ENCODE measurements around the gene ATXN2. TPM values are rescaled to one million over a fixed set of nuclear protein-coding genes. Genes with fewer than 3 reads are reported as not detected.
A peak's percentile ranks its signal among the peaks of the same experiment; 100 is the strongest.

Gene ATXN2
- total and polyA plus RNA-seq, 9 of the 15 experiments (the other 6 are each of a cell fraction or from before 2014, with no cell fraction given): 16.8 to 67.8 (median 29.3) TPM

GRCh38 chr12:111404362-111405148, 194.6 kb downstream of the ATXN2 start (continued):
- peak in 1 of 3 experiments; percentile 29 for TF ChIP-seq YY1 (IDR thresholded peaks at IDR 0.05; ENCODE audit: borderline replicate concordance in 1 of 3, control insufficient read depth in 1 of 3, extremely low read depth in 1 of 3, insufficient read depth in 3 of 3, insufficient read length in 1 of 3, insufficient replicate concordance in 2 of 3, low read depth in 1 of 3, low read length in 2 of 3)
- TF ChIP-seq U2AF2 (optimal IDR thresholded peaks at IDR 0.05; ENCODE audit: low read depth, low read length): no peak
- peak in 1 of 2 experiments; percentile 81; a peak in 2 of 4 replicates for TF ChIP-seq ARNT (IDR thresholded peaks at IDR 0.05)
- no peak for TF ChIP-seq SMAD4 (CRISPR knock-in tag; conservative IDR thresholded peaks at IDR 0.05)
- TF ChIP-seq, protein P1, sequence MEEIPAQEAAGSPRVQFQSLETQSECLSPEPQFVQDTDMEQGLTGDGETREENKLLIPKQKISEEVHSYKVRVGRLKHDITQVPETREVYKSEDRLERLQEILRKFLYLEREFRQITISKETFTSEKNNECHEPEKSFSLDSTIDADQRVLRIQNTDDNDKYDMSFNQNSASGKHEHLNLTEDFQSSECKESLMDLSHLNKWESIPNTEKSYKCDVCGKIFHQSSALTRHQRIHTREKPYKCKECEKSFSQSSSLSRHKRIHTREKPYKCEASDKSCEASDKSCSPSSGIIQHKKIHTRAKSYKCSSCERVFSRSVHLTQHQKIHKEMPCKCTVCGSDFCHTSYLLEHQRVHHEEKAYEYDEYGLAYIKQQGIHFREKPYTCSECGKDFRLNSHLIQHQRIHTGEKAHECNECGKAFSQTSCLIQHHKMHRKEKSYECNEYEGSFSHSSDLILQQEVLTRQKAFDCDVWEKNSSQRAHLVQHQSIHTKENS (CRISPR knock-in tag; IDR thresholded peaks at IDR 0.05): no peak
- TF ChIP-seq KLF10 (CRISPR knock-in tag; IDR thresholded peaks at IDR 0.05): no peak
- no peak for TF ChIP-seq ZNF224 (CRISPR knock-in tag; IDR thresholded peaks at IDR 0.05)
- no peak for TF ChIP-seq THAP12 (CRISPR knock-in tag; IDR thresholded peaks at IDR 0.05)
- no peak for TF ChIP-seq RBM15 (IDR thresholded peaks at IDR 0.05; ENCODE audit: insufficient read depth, low read length)
- peak; percentile 16; the same call in 1 of the 2 replicates for TF ChIP-seq CC2D1A (IDR thresholded peaks at IDR 0.05)
- TF ChIP-seq, protein P2, sequence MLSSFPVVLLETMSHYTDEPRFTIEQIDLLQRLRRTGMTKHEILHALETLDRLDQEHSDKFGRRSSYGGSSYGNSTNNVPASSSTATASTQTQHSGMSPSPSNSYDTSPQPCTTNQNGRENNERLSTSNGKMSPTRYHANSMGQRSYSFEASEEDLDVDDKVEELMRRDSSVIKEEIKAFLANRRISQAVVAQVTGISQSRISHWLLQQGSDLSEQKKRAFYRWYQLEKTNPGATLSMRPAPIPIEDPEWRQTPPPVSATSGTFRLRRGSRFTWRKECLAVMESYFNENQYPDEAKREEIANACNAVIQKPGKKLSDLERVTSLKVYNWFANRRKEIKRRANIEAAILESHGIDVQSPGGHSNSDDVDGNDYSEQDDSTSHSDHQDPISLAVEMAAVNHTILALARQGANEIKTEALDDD (IDR thresholded peaks at IDR 0.05): no peak; the same call in 1 of the 2 replicates
- no peak for TF ChIP-seq SMAD3 (CRISPR knock-in tag; conservative IDR thresholded peaks at IDR 0.05)
- no peak for TF ChIP-seq CCNT2 (IDR thresholded peaks at IDR 0.05; ENCODE audit: borderline replicate concordance, extremely low read depth, insufficient read length, low read depth, low read length)
- no peak for TF ChIP-seq TRIM28 (IDR thresholded peaks at IDR 0.05)
- no peak for TF ChIP-seq PHTF2 (CRISPR knock-in tag; IDR thresholded peaks at IDR 0.05)
- no peak for TF ChIP-seq BDP1 (IDR thresholded peaks at IDR 0.05; ENCODE audit: insufficient read depth, insufficient read length)
- TF ChIP-seq FOXJ2 (tag; IDR thresholded peaks at IDR 0.05): no peak
- no peak for TF ChIP-seq TCF3 (CRISPR knock-in tag; IDR thresholded peaks at IDR 0.05)
- no peak for TF ChIP-seq ZNF507 (tag; conservative IDR thresholded peaks at IDR 0.05)
- peak; percentile 97 for TF ChIP-seq NFRKB (IDR thresholded peaks at IDR 0.05; ENCODE audit: low read depth)
- TF ChIP-seq POLR2A (conservative IDR thresholded peaks at IDR 0.05): no peak; the same call in 1 of the 2 replicates
- no peak for TF ChIP-seq HOXB6 (CRISPR knock-in tag; IDR thresholded peaks at IDR 0.05; ENCODE audit: borderline replicate concordance)
- TF ChIP-seq E2F3 (CRISPR knock-in tag; IDR thresholded peaks at IDR 0.05): no peak
- TF ChIP-seq EGR1 (conservative IDR thresholded peaks at IDR 0.05): peak; percentile 98
- no peak for TF ChIP-seq ZNF384 (IDR thresholded peaks at IDR 0.05; ENCODE audit: low read depth, low read length)
- TF ChIP-seq ASH1L (IDR thresholded peaks at IDR 0.05; ENCODE audit: borderline replicate concordance, low read depth, partially characterized antibody): no peak

Measured in K562 (cell line).